Measurements from ENCODE around the gene GLP2R.

GRCh38 chr17:9917801-9918200 lies 92.1 kb downstream of the GLP2R start:
- TF ChIP-seq CTCF (IDR thresholded peaks at IDR 0.05) (no peak), POLR2A (IDR thresholded peaks at IDR 0.05) (no peak)
